IMR-90 (cell line): ENCODE data around the gene VMO1. TPM values are rescaled to one million over a fixed set of nuclear protein-coding genes. Genes with fewer than 3 reads are reported as not detected.

Experiments used
- ATAC-seq: fragments of 200-7000 bp; cut with Tn5 transposase; 2 replicates; pipeline ENCODE4 v1.9.1; 2020; ENCODE audit warnings: low read depth, mild to moderate bottlenecking, moderate library complexity
- BruUV-seq: library from RNA; stranded (reverse); fragments of 400-500 nt; replicated peaks from 2 replicates; lab custom pipeline; 2021; lab: Mats Ljungman, UMichigan
- CTCF ChIA-PET: fragments of 300-600 bp; formaldehyde crosslinking; extraction: SDS; loops from one replicate; lab custom pipeline; 2021; ENCODE audit warnings: antibody characterized with exemption; lab: Yijun Ruan, JAX
- POLR2A ChIA-PET: fragments of 300-600 bp; sonication (Branson Sonifier 250); formaldehyde crosslinking; loops from one replicate; lab custom pipeline; 2022; ENCODE audit warnings: antibody characterized with exemption; ENCODE audit not compliant: unreplicated experiment; lab: Charles Lee
- DNase-seq: peaks from one replicate; pipeline ENCODE4 v3.0.0; 2013
- H2AFZ ChIP-seq: replicated peaks from 2 replicates; pipeline ENCODE3; 2013; ENCODE audit warnings: low read length, mild to moderate bottlenecking; ENCODE audit not compliant: poor library complexity
- H2AK5ac ChIP-seq: 2 replicates; pipeline ENCODE4 v1.6.1; 2013; ENCODE audit warnings: low read depth, low read length, inconsistent platforms
- H2AK9ac ChIP-seq: replicated peaks from 2 replicates; pipeline ENCODE3; 2013; ENCODE audit warnings: mild to moderate bottlenecking, low read depth, low read length, moderate library complexity; ENCODE audit not compliant: poor library complexity
- H2BK120ac ChIP-seq: 2 replicates; pipeline ENCODE4 v1.6.1; 2013; ENCODE audit warnings: low read depth, low read length, inconsistent platforms
- H2BK15ac ChIP-seq: 3 replicates; pipeline ENCODE4 v1.6.1; 2013; ENCODE audit warnings: low read depth, low read length, inconsistent platforms
- H2BK20ac ChIP-seq: 2 replicates; pipeline ENCODE4 v1.6.1; 2013; ENCODE audit warnings: low read depth, mild to moderate bottlenecking, inconsistent platforms, low read length, moderate library complexity
- H2BK5ac ChIP-seq: 2 replicates; pipeline ENCODE4 v1.6.1; 2013; ENCODE audit warnings: mild to moderate bottlenecking, low read depth, low read length, inconsistent platforms; ENCODE audit not compliant: poor library complexity, severe bottlenecking
- H3K14ac ChIP-seq: replicated peaks from 2 replicates; pipeline ENCODE4 v1.6.1; 2013; ENCODE audit warnings: low read depth, low read length, inconsistent platforms
- H3K18ac ChIP-seq: 2 replicates; pipeline ENCODE4 v1.6.1; 2013; ENCODE audit warnings: low read depth, low read length, control low read depth
- H3K23ac ChIP-seq: 2 replicates; pipeline ENCODE4 v1.6.1; 2013; ENCODE audit warnings: low read depth, low read length, inconsistent platforms
- H3K27ac ChIP-seq: 2 replicates; pipeline ENCODE4 v1.5.1; 2013; ENCODE audit warnings: mild to moderate bottlenecking, control low read depth, low read length; ENCODE audit not compliant: insufficient read depth
- H3K27me3 ChIP-seq: 2 replicates; pipeline ENCODE4 v1.6.1; 2013; ENCODE audit warnings: low read length; ENCODE audit not compliant: control insufficient read depth, insufficient read depth
- H3K36me3 ChIP-seq: 2 replicates; pipeline ENCODE4 v1.6.1; 2013; ENCODE audit warnings: low read length, mixed read lengths; ENCODE audit not compliant: control insufficient read depth, insufficient read depth
- H3K4ac ChIP-seq: 2 replicates; pipeline ENCODE4 v1.6.1; 2013; ENCODE audit warnings: low read depth, low read length, inconsistent platforms
- H3K4me1 ChIP-seq: 2 replicates; pipeline ENCODE4 v1.6.1; 2013; ENCODE audit warnings: low read length, mixed read lengths; ENCODE audit not compliant: control insufficient read depth, insufficient read depth
- H3K4me2 ChIP-seq: 2 replicates; pipeline ENCODE4 v1.6.1; 2013; ENCODE audit warnings: low read depth, mild to moderate bottlenecking, control low read depth, low read length, moderate library complexity
- H3K4me3 ChIP-seq: 2 replicates; pipeline ENCODE4 v1.5.1; 2013; ENCODE audit warnings: low read depth, mild to moderate bottlenecking, control low read depth, low read length, moderate library complexity; ENCODE audit not compliant: insufficient read depth
- H3K56ac ChIP-seq: 2 replicates; pipeline ENCODE4 v1.6.1; 2013; ENCODE audit warnings: low read length, inconsistent platforms; ENCODE audit not compliant: insufficient read depth; ENCODE audit errors: extremely low read depth
- H3K79me1 ChIP-seq, 2 experiments: 2 replicates each; pipeline ENCODE4 v1.6.1; 2013; ENCODE audit warnings: low read length in 2 of 2, inconsistent platforms in 1 of 2, low read depth in 1 of 2
- H3K9ac ChIP-seq: 2 replicates; pipeline ENCODE4 v1.6.1; 2013; ENCODE audit warnings: low read depth, low read length, control low read depth
- H3K9me1 ChIP-seq: 2 replicates; pipeline ENCODE4 v1.6.1; 2013; ENCODE audit warnings: low read length, inconsistent platforms; ENCODE audit not compliant: insufficient read depth
- H3K9me3 ChIP-seq: 2 replicates; pipeline ENCODE4 v1.6.1; 2013; ENCODE audit warnings: low read length; ENCODE audit not compliant: control insufficient read depth, insufficient read depth
- H4K20me1 ChIP-seq: 2 replicates; pipeline ENCODE4 v1.6.1; 2013; ENCODE audit warnings: low read length, inconsistent platforms; ENCODE audit not compliant: insufficient read depth
- H4K5ac ChIP-seq: 2 replicates; pipeline ENCODE4 v1.6.1; 2013; ENCODE audit warnings: mild to moderate bottlenecking, low read depth, low read length, control low read depth
- H4K8ac ChIP-seq, 2 experiments: 2 replicates each; pipeline ENCODE4 v1.6.1; 2013; ENCODE audit warnings: low read depth in 2 of 2, low read length in 2 of 2, control low read depth in 1 of 2, inconsistent platforms in 1 of 2
- H4K91ac ChIP-seq: 2 replicates; pipeline ENCODE4 v1.6.1; 2013; ENCODE audit warnings: low read depth, low read length, inconsistent platforms; ENCODE audit not compliant: insufficient read depth
- BHLHE40 ChIP-seq: fragments of 150-350 bp; IDR thresholded peaks from 2 replicates; pipeline ENCODE4 v1.6.1; 2016; ENCODE audit warnings: mild to moderate bottlenecking, low read depth, low read length
- CEBPB ChIP-seq: IDR thresholded peaks from 2 replicates; pipeline ENCODE4 v1.6.1; 2012; ENCODE audit warnings: low read depth, low read length, improper control_type of control experiment
- CTCF ChIP-seq: conservative IDR thresholded peaks from 2 replicates; pipeline ENCODE4 v1.5.1; 2012; ENCODE audit warnings: mild to moderate bottlenecking, low read depth, low read length, improper control_type of control experiment
- FOS ChIP-seq: fragments of 150-350 bp; IDR thresholded peaks from 2 replicates; pipeline ENCODE4 v1.6.1; 2016; ENCODE audit warnings: low read depth, low read length
- MAZ ChIP-seq: IDR thresholded peaks from 2 replicates; pipeline ENCODE4 v1.6.1; 2012; ENCODE audit warnings: low read depth, mild to moderate bottlenecking, low read length, improper control_type of control experiment, moderate library complexity, borderline replicate concordance
- NFE2L2 ChIP-seq: fragments of 150-350 bp; IDR thresholded peaks from 2 replicates; pipeline ENCODE4 v1.6.1; 2016; ENCODE audit warnings: low read depth, mild to moderate bottlenecking, low read length
- RAD21 ChIP-seq: IDR thresholded peaks from 2 replicates; pipeline ENCODE4 v1.6.1; 2012; ENCODE audit warnings: low read length, improper control_type of control experiment
- RCOR1 ChIP-seq: IDR thresholded peaks from 2 replicates; pipeline ENCODE4 v1.6.1; 2012; ENCODE audit warnings: mild to moderate bottlenecking, low read length, improper control_type of control experiment; ENCODE audit not compliant: insufficient replicate concordance
- RFX5 ChIP-seq: IDR thresholded peaks from 2 replicates; pipeline ENCODE4 v1.8.0; 2012; ENCODE audit warnings: low read depth, mild to moderate bottlenecking, low read length, moderate library complexity
- USF2 ChIP-seq: fragments of 150-350 bp; IDR thresholded peaks from 2 replicates; pipeline ENCODE4 v1.6.1; 2017; ENCODE audit warnings: mild to moderate bottlenecking, antibody characterized with exemption, low read length, low read depth
- WGBS, 2 experiments: methylation state at CpG; one replicate each; pipeline versions ENCODE4 v1.1.5 to v1.1.7; 2013; ENCODE audit warnings: missing lambda C conversion rate in 2 of 2; ENCODE audit not compliant: insufficient read length in 1 of 2; ENCODE audit errors: extremely low coverage in 2 of 2; 5-methylcytosine and 5-hydroxymethylcytosine counted together
- dilution Hi-C: fragments of 300-500 bp; cut with HindIII; formaldehyde crosslinking; loops from one replicate; pipeline ENCODE4 v1.14.3; 2018; ENCODE audit warnings: low sequenced_read_pairs; ENCODE audit not compliant: unreplicated experiment
- in situ Hi-C: fragments of 300-500 bp; cut with MboI; formaldehyde crosslinking; loops from 3 replicates; pipeline ENCODE4 v1.14.3; 2019; ENCODE audit warnings: low sequenced_read_pairs, inconsistent platforms, mixed read lengths
- intact Hi-C: fragments of 100-400 bp; cut with micrococcal nuclease; formaldehyde crosslinking; loops from 2 replicates; pipeline ENCODE4 v1.10.0; 2022
- polyA plus RNA-seq, 3 experiments: library from polyadenylated mRNA; depleted of rRNA; stranded (reverse); fragments of >200 nt; gene quantifications; 2 replicates each; pipeline ENCODE4 v1.2.3, GENCODE V29; 2012; ENCODE audit warnings: low replicate concordance in 1 of 3
- total RNA-seq: library from RNA; depleted of rRNA; stranded (reverse); fragments of >200 nt; gene quantifications from 2 replicates; pipeline ENCODE4 v1.2.3, GENCODE V29; 2012

VMO1 gene
- total and polyA plus RNA-seq, 2 of the 4 experiments (the other 2 are of a cell fraction) = 0.14 TPM; not detected in 1

- peak within 1 kb of the TSS; percentile 94 for H3K14ac ChIP-seq
- ATAC-seq = peak; percentile 96
- peaks cover 23% of the 10 kb centered on the region for H3K9me1 ChIP-seq
- H3K9ac ChIP-seq = peak within 1 kb of the TSS; percentile 69
- peaks cover 6% of the 10 kb centered on the region; the same call in 1 of the 2 replicates for H3K4me1 ChIP-seq
- TF ChIP-seq BHLHE40 (peak; percentile 81), NFE2L2 (no peak), RCOR1 (no peak), FOS (no peak), MAZ (peak; percentile 96), USF2 (no peak; the same call in 1 of the 2 replicates), RFX5 (no peak), CEBPB (no peak), RAD21 (no peak), CTCF (no peak)
- peak within 1 kb of the TSS; percentile 48 for H3K18ac ChIP-seq
- peak within 1 kb of the TSS; percentile 85; the same call in 1 of the 2 replicates for H2BK20ac ChIP-seq
- peak within 1 kb of the TSS; percentile 95 for H2AFZ ChIP-seq
- POLR2A ChIA-PET = no interaction called here
- peak within 1 kb of the TSS; percentile 77 for H2BK5ac ChIP-seq
- H3K4me2 ChIP-seq = peak within 1 kb of the TSS; percentile 93
- H2BK120ac ChIP-seq = peak within 1 kb of the TSS; percentile 48
- peaks cover 4% of the 10 kb centered on the region; the same call in 1 of the 2 replicates for H3K36me3 ChIP-seq
- H2AK9ac ChIP-seq = peak within 1 kb of the TSS; percentile 99
- intact Hi-C loops (no loop called here), dilution Hi-C loops (no loop called here), in situ Hi-C loops (no loop called here)
- H3K56ac ChIP-seq = peak within 1 kb of the TSS; percentile 80; the same call in 1 of the 2 replicates
- peak within 1 kb of the TSS; percentile 88 for H4K91ac ChIP-seq
- peak; percentile 92 for DNase-seq
- no TSS peak for BruUV-seq
- peak within 1 kb of the TSS; percentile 54 for H4K5ac ChIP-seq
- H3K9me3 ChIP-seq = no peaks in the 10 kb centered on the region
- peak within 1 kb of the TSS; percentile 77 for H3K4me3 ChIP-seq
- H2BK15ac ChIP-seq = peak within 1 kb of the TSS; percentile 93; the same call in 2 of the 3 replicates
- CTCF ChIA-PET = no interaction called here
- 0% methylated on average over 38 of the region's 91 CpGs; no CpG with 5 or more reads in 1 of the 2 experiments for WGBS, 2 experiments
- H2AK5ac ChIP-seq = peak within 1 kb of the TSS; percentile 97
- peak within 1 kb of the TSS; percentile 82 to 91 for H4K8ac ChIP-seq
- H3K27me3 ChIP-seq = no peaks in the 10 kb centered on the region
- H3K79me1 ChIP-seq = peaks cover 19 to 48% of the 10 kb centered on the region in 2 experiments; a peak in 3 of 4 replicates
- peak within 1 kb of the TSS; percentile 81 for H3K27ac ChIP-seq
- H3K4ac ChIP-seq = peak within 1 kb of the TSS; percentile 95
- H3K23ac ChIP-seq = peak within 1 kb of the TSS; percentile 97
- peaks cover 35% of the 10 kb centered on the region for H4K20me1 ChIP-seq
These were observed 47.2 kb upstream of the VMO1 start, which contains the start of gene MINK1 for GRCh38 chr17:4833178-4833940. TSS of gene MINK1 (plus strand) at chr17:4833340. CDS start at chr17:4833584, 244 bp downstream.
